Measurements from ENCODE around the gene CNKSR3.

The CNKSR3 gene

GRCh38 chr6:154412106-154412820 is 98.2 kb downstream of the CNKSR3 start:
- Histone ChIP-seq H3K27me3 (ENCODE audit: control insufficient read depth, insufficient read depth, low read length) (no peaks in the 10 kb centered on the region), H3K4me1 (ENCODE audit: control insufficient read depth, insufficient read depth, low read length) (peaks cover 10% of the 10 kb centered on the region), H3K9ac (ENCODE audit: low read depth, low read length) (no peak overlapping the region), H3K27ac (ENCODE audit: low read depth, low read length) (no peak overlapping the region), H3K4me3 (ENCODE audit: low read depth, low read length) (no peak overlapping the region), H3K9me3 (ENCODE audit: control insufficient read depth, insufficient read depth, low read length) (no peaks in the 10 kb centered on the region), H3K36me3 (ENCODE audit: control insufficient read depth, insufficient read depth, low read length) (peaks cover 5% of the 10 kb centered on the region; the same call in 1 of the 2 replicates)

- Histone ChIP-seq H3K27me3 (ENCODE audit: control insufficient read depth, insufficient read depth, low read length) (no peaks in the 10 kb centered on the region), H3K27ac (ENCODE audit: low read depth, low read length) (peak overlapping the region; percentile 39), H3K4me3 (ENCODE audit: low read depth, low read length) (no peak overlapping the region), H3K9ac (ENCODE audit: low read depth, low read length) (no peak overlapping the region), H3K9me3 (ENCODE audit: control insufficient read depth, insufficient read depth, low read length) (no peaks in the 10 kb centered on the region), H3K4me1 (ENCODE audit: control insufficient read depth, insufficient read depth, low read length) (peaks cover 10% of the 10 kb centered on the region), H3K36me3 (ENCODE audit: control insufficient read depth, insufficient read depth, low read length) (peaks cover 5% of the 10 kb centered on the region; the same call in 1 of the 2 replicates)
Observed at GRCh38 chr6:154411076-154411475, 99.4 kb downstream of the CNKSR3 start.

- Histone ChIP-seq H3K4me3 (ENCODE audit: low read depth, low read length) (no peak overlapping the region), H3K27ac (ENCODE audit: low read depth, low read length) (peak overlapping the region; percentile 39), H3K27me3 (ENCODE audit: control insufficient read depth, insufficient read depth, low read length) (no peaks in the 10 kb centered on the region), H3K9me3 (ENCODE audit: control insufficient read depth, insufficient read depth, low read length) (no peaks in the 10 kb centered on the region), H3K4me1 (ENCODE audit: control insufficient read depth, insufficient read depth, low read length) (peaks cover 10% of the 10 kb centered on the region), H3K9ac (ENCODE audit: low read depth, low read length) (no peak overlapping the region), H3K36me3 (ENCODE audit: control insufficient read depth, insufficient read depth, low read length) (peaks cover 5% of the 10 kb centered on the region; the same call in 1 of the 2 replicates)
Observed at GRCh38 chr6:154410619-154411072, 99.8 kb downstream of the CNKSR3 start.

GRCh38 chr6:154408891-154409500 is 101.5 kb downstream of the CNKSR3 start:
- Histone ChIP-seq H3K4me3 (ENCODE audit: low read depth, low read length) (no peak overlapping the region), H3K9ac (ENCODE audit: low read depth, low read length) (no peak overlapping the region), H3K4me1 (ENCODE audit: control insufficient read depth, insufficient read depth, low read length) (peaks cover 10% of the 10 kb centered on the region), H3K27ac (ENCODE audit: low read depth, low read length) (no peak overlapping the region), H3K9me3 (ENCODE audit: control insufficient read depth, insufficient read depth, low read length) (no peaks in the 10 kb centered on the region), H3K36me3 (ENCODE audit: control insufficient read depth, insufficient read depth, low read length) (0 out of 2 replicates have a peak, but pooled peaks cover under 1% of the 10 kb centered on the region), H3K27me3 (ENCODE audit: control insufficient read depth, insufficient read depth, low read length) (no peaks in the 10 kb centered on the region)

- Histone ChIP-seq H3K36me3 (ENCODE audit: control insufficient read depth, insufficient read depth, low read length) (no peaks in the 10 kb centered on the region), H3K9ac (ENCODE audit: low read depth, low read length) (no peak overlapping the region), H3K27ac (ENCODE audit: low read depth, low read length) (no peak overlapping the region), H3K9me3 (ENCODE audit: control insufficient read depth, insufficient read depth, low read length) (no peaks in the 10 kb centered on the region), H3K4me3 (ENCODE audit: low read depth, low read length) (no peak overlapping the region), H3K4me1 (ENCODE audit: control insufficient read depth, insufficient read depth, low read length) (peaks cover 10% of the 10 kb centered on the region), H3K27me3 (ENCODE audit: control insufficient read depth, insufficient read depth, low read length) (no peaks in the 10 kb centered on the region)
Observed at GRCh38 chr6:154407440-154407839, 103.0 kb downstream of the CNKSR3 start.

GRCh38 chr6:154406869-154407268 is 103.6 kb downstream of the CNKSR3 start:
- H3K4me1 ChIP-seq (ENCODE audit: control insufficient read depth, insufficient read depth, low read length), result peaks cover 10% of the 10 kb centered on the region
- no peaks in the 10 kb centered on the region for H3K9me3 ChIP-seq (ENCODE audit: control insufficient read depth, insufficient read depth, low read length)
- H3K27ac ChIP-seq (ENCODE audit: low read depth, low read length), result no peak overlapping the region
- H3K4me3 ChIP-seq (ENCODE audit: low read depth, low read length), result no peak overlapping the region
- no peaks in the 10 kb centered on the region for H3K27me3 ChIP-seq (ENCODE audit: control insufficient read depth, insufficient read depth, low read length)
- H3K36me3 ChIP-seq (ENCODE audit: control insufficient read depth, insufficient read depth, low read length), result no peaks in the 10 kb centered on the region
- no peak overlapping the region for H3K9ac ChIP-seq (ENCODE audit: low read depth, low read length)

GRCh38 chr6:154406301-154406700 is 104.2 kb downstream of the CNKSR3 start:
- Histone ChIP-seq H3K9ac (ENCODE audit: low read depth, low read length) (no peak overlapping the region), H3K27me3 (ENCODE audit: control insufficient read depth, insufficient read depth, low read length) (no peaks in the 10 kb centered on the region), H3K36me3 (ENCODE audit: control insufficient read depth, insufficient read depth, low read length) (no peaks in the 10 kb centered on the region), H3K4me3 (ENCODE audit: low read depth, low read length) (no peak overlapping the region), H3K9me3 (ENCODE audit: control insufficient read depth, insufficient read depth, low read length) (no peaks in the 10 kb centered on the region), H3K27ac (ENCODE audit: low read depth, low read length) (no peak overlapping the region), H3K4me1 (ENCODE audit: control insufficient read depth, insufficient read depth, low read length) (peaks cover 10% of the 10 kb centered on the region)

- Histone ChIP-seq H3K36me3 (ENCODE audit: control insufficient read depth, insufficient read depth, low read length) (no peaks in the 10 kb centered on the region), H3K4me1 (ENCODE audit: control insufficient read depth, insufficient read depth, low read length) (no peaks in the 10 kb centered on the region), H3K27ac (ENCODE audit: low read depth, low read length) (no peak overlapping the region), H3K4me3 (ENCODE audit: low read depth, low read length) (no peak overlapping the region), H3K27me3 (ENCODE audit: control insufficient read depth, insufficient read depth, low read length) (no peaks in the 10 kb centered on the region), H3K9ac (ENCODE audit: low read depth, low read length) (no peak overlapping the region), H3K9me3 (ENCODE audit: control insufficient read depth, insufficient read depth, low read length) (no peaks in the 10 kb centered on the region)
Observed at GRCh38 chr6:154404791-154405400, 105.6 kb downstream of the CNKSR3 start.

GRCh38 chr6:154403788-154404187 is 106.7 kb downstream of the CNKSR3 start:
- Histone ChIP-seq H3K36me3 (ENCODE audit: control insufficient read depth, insufficient read depth, low read length) (no peaks in the 10 kb centered on the region), H3K4me1 (ENCODE audit: control insufficient read depth, insufficient read depth, low read length) (no peaks in the 10 kb centered on the region), H3K27me3 (ENCODE audit: control insufficient read depth, insufficient read depth, low read length) (no peaks in the 10 kb centered on the region), H3K9me3 (ENCODE audit: control insufficient read depth, insufficient read depth, low read length) (no peaks in the 10 kb centered on the region), H3K27ac (ENCODE audit: low read depth, low read length) (no peak overlapping the region), H3K9ac (ENCODE audit: low read depth, low read length) (no peak overlapping the region), H3K4me3 (ENCODE audit: low read depth, low read length) (no peak overlapping the region)

- H3K36me3 ChIP-seq (ENCODE audit: control insufficient read depth, insufficient read depth, low read length), result no peaks in the 10 kb centered on the region
- no peak overlapping the region for H3K27ac ChIP-seq (ENCODE audit: low read depth, low read length)
- H3K27me3 ChIP-seq (ENCODE audit: control insufficient read depth, insufficient read depth, low read length), result no peaks in the 10 kb centered on the region
- no peak overlapping the region for H3K4me3 ChIP-seq (ENCODE audit: low read depth, low read length)
- no peaks in the 10 kb centered on the region for H3K4me1 ChIP-seq (ENCODE audit: control insufficient read depth, insufficient read depth, low read length)
- H3K9ac ChIP-seq (ENCODE audit: low read depth, low read length), result no peak overlapping the region
- no peaks in the 10 kb centered on the region for H3K9me3 ChIP-seq (ENCODE audit: control insufficient read depth, insufficient read depth, low read length)
Observed at GRCh38 chr6:154402081-154402780, 108.3 kb downstream of the CNKSR3 start.
